Left ventricle myocardium inferior (tissue), 1 donor: ENCODE results near the gene RINT1. TPM values are rescaled to one million over a fixed set of nuclear protein-coding genes. Genes with fewer than 3 reads are reported as not detected.

ENCODE experiments used
- DNase-seq: peaks from one replicate; pipeline ENCODE4 v3.0.0-alpha.2; 2020
- H3K27ac ChIP-seq: fragments of 200-600 bp; replicated peaks from 2 replicates; pipeline ENCODE4 v1.8.0; 2021
- H3K27me3 ChIP-seq: fragments of 200-600 bp; 2 replicates; pipeline ENCODE4 v1.8.0; 2021; ENCODE audit warnings: low read depth
- H3K36me3 ChIP-seq: fragments of 200-600 bp; 2 replicates; pipeline ENCODE4 v1.8.0; 2021
- H3K4me1 ChIP-seq: fragments of 200-600 bp; 2 replicates; pipeline ENCODE4 v1.8.0; 2021
- H3K4me3 ChIP-seq: fragments of 200-600 bp; 2 replicates; pipeline ENCODE4 v1.8.0; 2021; ENCODE audit warnings: mild to moderate bottlenecking, moderate library complexity
- H3K9me3 ChIP-seq: fragments of 200-600 bp; replicated peaks from 2 replicates; pipeline ENCODE4 v1.8.0; 2021
- intact Hi-C: fragments of 100-400 bp; cut with micrococcal nuclease; formaldehyde crosslinking; loops from one replicate; pipeline ENCODE4 v1.11.0; 2022
- total RNA-seq: library from RNA; stranded (reverse); fragmentation: NEBNext Ultra II Directional; extraction: Animal tissue kit (Norgen Biotek cat#: 25700); gene quantifications from one replicate; pipeline ENCODE4 v1.2.1, GENCODE V29; 2021
- TF ChIP-seq, protein P1 (sequence below): fragments of 200-600 bp; IDR thresholded peaks from 2 replicates; pipeline ENCODE4 v1.8.0; 2021; ENCODE audit warnings: antibody characterized with exemption, mild to moderate bottlenecking, borderline replicate concordance
- donor health status: DM: no; HTN: yes; CAD: no; lungs with severe emphysema.

RINT1 gene
- total RNA-seq, 1 donor from 2014 or later, result 12.9 TPM

- no peak overlapping the region for H3K27ac ChIP-seq
- intact Hi-C loops, result no loop called here
- no peaks in the 10 kb centered on the region for H3K27me3 ChIP-seq
- no peak overlapping the region for H3K4me3 ChIP-seq
- H3K9me3 ChIP-seq, result no peaks in the 10 kb centered on the region
- peaks cover 16% of the 10 kb centered on the region for H3K36me3 ChIP-seq
- TF ChIP-seq, protein P1, sequence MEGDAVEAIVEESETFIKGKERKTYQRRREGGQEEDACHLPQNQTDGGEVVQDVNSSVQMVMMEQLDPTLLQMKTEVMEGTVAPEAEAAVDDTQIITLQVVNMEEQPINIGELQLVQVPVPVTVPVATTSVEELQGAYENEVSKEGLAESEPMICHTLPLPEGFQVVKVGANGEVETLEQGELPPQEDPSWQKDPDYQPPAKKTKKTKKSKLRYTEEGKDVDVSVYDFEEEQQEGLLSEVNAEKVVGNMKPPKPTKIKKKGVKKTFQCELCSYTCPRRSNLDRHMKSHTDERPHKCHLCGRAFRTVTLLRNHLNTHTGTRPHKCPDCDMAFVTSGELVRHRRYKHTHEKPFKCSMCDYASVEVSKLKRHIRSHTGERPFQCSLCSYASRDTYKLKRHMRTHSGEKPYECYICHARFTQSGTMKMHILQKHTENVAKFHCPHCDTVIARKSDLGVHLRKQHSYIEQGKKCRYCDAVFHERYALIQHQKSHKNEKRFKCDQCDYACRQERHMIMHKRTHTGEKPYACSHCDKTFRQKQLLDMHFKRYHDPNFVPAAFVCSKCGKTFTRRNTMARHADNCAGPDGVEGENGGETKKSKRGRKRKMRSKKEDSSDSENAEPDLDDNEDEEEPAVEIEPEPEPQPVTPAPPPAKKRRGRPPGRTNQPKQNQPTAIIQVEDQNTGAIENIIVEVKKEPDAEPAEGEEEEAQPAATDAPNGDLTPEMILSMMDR, result no peak
- no peaks in the 10 kb centered on the region for H3K4me1 ChIP-seq
- no peak for DNase-seq
Observed at GRCh38 chr7:105610165-105610930, 78.3 kb downstream of the RINT1 start.

DNA sequence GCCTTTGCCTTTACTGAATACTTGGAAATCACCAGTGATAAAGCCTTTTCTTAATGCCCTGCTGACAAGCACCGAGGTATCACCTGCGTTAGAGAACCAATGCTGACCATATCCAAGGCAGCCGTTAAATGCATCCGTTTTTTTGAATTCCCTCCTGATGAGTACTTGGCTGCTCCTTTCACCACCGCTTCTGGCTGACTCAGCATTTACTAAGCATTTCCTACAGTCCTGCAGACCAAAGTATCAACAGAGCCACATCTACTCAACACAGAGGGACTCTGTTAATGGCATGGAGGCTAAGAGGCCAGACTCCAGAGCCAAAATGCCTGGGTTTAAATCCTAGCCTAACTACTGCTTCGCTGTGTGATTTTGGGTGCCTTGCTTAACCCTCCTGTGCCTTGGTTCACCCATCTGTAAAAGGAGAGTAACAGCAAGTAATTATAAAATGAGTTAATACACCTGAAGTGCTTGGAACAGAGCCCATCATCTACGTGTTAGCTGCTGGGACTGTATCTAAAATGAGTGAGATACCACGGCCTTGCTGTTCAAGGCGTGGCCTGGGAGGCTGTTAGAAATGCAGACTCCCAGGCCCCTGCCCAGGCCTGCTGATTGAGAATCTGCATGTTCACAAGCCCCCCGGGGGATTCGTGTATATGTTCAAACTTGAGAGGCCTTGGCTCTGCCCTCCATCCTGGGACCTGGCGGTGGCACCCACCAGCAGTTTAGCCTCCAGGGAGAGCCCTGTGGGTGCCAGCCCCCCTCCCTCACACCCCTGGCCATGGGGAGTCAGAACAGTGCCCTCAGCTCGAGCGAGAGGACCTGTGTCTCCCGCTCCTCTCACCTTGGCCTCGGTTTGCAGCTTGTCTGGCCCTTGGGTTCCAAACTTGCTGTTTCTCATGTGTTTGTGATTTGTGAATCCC, 80.1 kb downstream of the RINT1 start:
- TF ChIP-seq, protein P1, result no peak
- intact Hi-C loops, result no loop called here
- no peak for DNase-seq
- H3K36me3 ChIP-seq, result peaks cover 23% of the 10 kb centered on the region
- H3K4me3 ChIP-seq, result no peak overlapping the region
- H3K9me3 ChIP-seq, result no peaks in the 10 kb centered on the region
- no peaks in the 10 kb centered on the region for H3K27me3 ChIP-seq
- H3K4me1 ChIP-seq, result peaks cover 3% of the 10 kb centered on the region
- no peak overlapping the region for H3K27ac ChIP-seq

DNA sequence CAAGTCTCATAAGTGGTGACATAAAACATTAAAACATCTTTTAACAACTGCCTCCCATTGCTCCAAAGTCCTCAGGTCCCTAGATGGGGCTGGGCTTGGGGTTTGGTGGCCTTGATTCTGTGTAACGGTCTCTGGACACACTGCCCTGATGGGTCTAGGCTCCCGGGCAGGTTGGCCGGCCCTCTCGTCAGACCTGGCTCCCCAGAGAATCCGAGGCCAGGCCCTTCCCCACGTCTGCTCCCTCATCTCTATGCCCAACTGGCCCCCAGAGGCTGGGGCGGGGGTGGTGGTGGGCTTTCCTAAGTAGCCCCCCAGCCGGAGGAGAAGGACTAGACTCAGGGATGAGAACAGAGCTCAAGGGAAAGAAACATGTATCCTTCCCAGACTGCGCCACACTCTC, 80.8 kb downstream of the RINT1 start:
- no peak for DNase-seq
- H3K36me3 ChIP-seq, result peaks cover 27% of the 10 kb centered on the region
- no peak overlapping the region for H3K4me3 ChIP-seq
- no peaks in the 10 kb centered on the region for H3K27me3 ChIP-seq
- H3K4me1 ChIP-seq, result peaks cover 10% of the 10 kb centered on the region
- H3K27ac ChIP-seq, result no peak overlapping the region
- intact Hi-C loops, result no loop called here
- TF ChIP-seq, protein P1, result no peak
- H3K9me3 ChIP-seq, result no peaks in the 10 kb centered on the region

DNA sequence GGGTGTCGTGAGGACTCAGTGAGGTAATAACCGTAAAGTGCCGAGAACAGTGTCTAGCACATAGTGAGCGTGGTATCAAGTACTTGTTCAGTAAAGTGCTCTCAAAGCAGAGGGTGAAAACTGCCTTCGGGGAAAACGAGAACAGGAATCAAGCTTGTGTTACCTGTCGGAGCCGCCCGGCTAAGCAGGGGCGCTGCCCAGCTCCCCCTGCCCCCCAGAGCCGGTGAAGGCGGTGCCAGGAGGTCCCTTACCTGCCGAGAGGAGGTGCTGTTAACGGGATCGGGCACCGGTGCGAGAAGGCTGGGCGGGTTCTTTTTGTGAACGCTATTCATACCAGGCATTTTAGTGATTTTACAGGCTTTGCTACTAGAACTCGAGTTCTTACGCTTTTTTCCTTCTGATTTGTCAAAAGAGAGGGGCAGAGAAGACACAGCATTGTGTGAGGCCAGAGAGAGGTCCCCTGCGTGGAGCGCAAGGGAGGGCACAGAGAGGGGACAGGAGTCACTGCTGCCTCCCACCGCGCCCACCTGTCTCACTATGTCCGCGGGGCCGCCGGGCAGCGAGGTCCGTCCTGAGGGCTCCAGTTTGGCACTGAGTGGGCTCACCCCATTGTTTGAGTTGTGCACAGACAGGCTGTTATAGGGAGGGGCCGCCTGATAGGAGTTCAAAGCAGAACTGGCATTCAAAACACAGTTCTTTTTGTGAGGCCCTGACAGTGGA, 81.8 kb downstream of the RINT1 start:
- peaks cover 15% of the 10 kb centered on the region for H3K4me1 ChIP-seq
- H3K27me3 ChIP-seq, result no peaks in the 10 kb centered on the region
- DNase-seq, result no peak
- TF ChIP-seq, protein P1, result no peak
- no peaks in the 10 kb centered on the region for H3K9me3 ChIP-seq
- H3K27ac ChIP-seq, result no peak overlapping the region
- intact Hi-C loops, result no loop called here
- H3K36me3 ChIP-seq, result peaks cover 31% of the 10 kb centered on the region
- no peak overlapping the region for H3K4me3 ChIP-seq

DNA sequence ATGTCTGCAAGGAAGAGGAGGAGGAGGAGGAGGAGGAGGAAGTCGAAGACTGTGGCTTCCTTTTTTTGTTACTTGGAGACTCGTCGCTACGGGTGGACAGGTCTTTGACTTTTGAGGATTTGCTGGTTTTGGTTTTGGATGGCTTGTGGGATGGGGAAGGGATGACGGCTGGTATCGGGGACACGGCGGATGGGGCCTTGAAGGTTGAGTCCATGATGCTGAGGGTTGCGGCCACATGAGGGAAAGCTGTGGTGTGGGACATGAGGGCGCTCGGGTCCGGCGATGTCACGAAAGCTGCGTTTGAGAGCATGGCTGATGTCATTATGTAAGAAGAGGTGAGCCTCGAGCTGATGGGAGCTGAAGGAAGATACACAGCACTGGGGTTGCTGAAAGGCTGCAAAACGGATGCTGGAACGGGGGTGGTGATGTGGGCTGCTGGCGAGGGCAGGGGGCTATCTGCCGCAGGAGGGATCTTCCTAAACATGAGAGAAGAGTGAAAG, 82.4 kb downstream of the RINT1 start:
- H3K9me3 ChIP-seq, result no peaks in the 10 kb centered on the region
- no peak overlapping the region for H3K27ac ChIP-seq
- H3K27me3 ChIP-seq, result no peaks in the 10 kb centered on the region
- H3K4me1 ChIP-seq, result peaks cover 15% of the 10 kb centered on the region
- H3K4me3 ChIP-seq, result no peak overlapping the region
- intact Hi-C loops, result no loop called here
- peaks cover 31% of the 10 kb centered on the region for H3K36me3 ChIP-seq
- DNase-seq, result no peak
- TF ChIP-seq, protein P1, result no peak
